Measurements from ENCODE around the gene BMP2.

BMP2 gene

GRCh38 chr20:6768228-6769140, 998 bp downstream of the BMP2 start:
- DNase-seq, result no peak

GRCh38 chr20:6769903-6770785, 2.7 kb downstream of the BMP2 start:
- no peak for DNase-seq

- no peak for DNase-seq
Observed at GRCh38 chr20:6770786-6771100, 3.3 kb downstream of the BMP2 start.

- DNase-seq, result no peak
Observed at GRCh38 chr20:6780433-6781190, 13.1 kb downstream of the BMP2 start.

GRCh38 chr20:6783752-6784151, 16.3 kb downstream of the BMP2 start:
- DNase-seq, result no peak

GRCh38 chr20:6784210-6784631, 16.7 kb downstream of the BMP2 start:
- DNase-seq, result no peak

GRCh38 chr20:6784767-6785166, 17.3 kb downstream of the BMP2 start:
- DNase-seq, result no peak

- no peak for DNase-seq
Observed at GRCh38 chr20:6786548-6786947, 19.1 kb downstream of the BMP2 start.

GRCh38 chr20:6792789-6793188, 25.3 kb downstream of the BMP2 start:
- DNase-seq, result no peak

- DNase-seq, result no peak
Observed at GRCh38 chr20:6802227-6802626, 34.7 kb downstream of the BMP2 start.

- no peak for DNase-seq
Observed at GRCh38 chr20:6806275-6806674, 38.8 kb downstream of the BMP2 start.

- no peak for DNase-seq
Observed at GRCh38 chr20:6811262-6812035, 44.0 kb downstream of the BMP2 start.

GRCh38 chr20:6812530-6812929, 45.0 kb downstream of the BMP2 start:
- no peak for DNase-seq

GRCh38 chr20:6814945-6815344, 47.5 kb downstream of the BMP2 start:
- no peak for DNase-seq

- no peak for DNase-seq
Observed at GRCh38 chr20:6818033-6818808, 50.7 kb downstream of the BMP2 start.

GRCh38 chr20:6819599-6819998, 52.1 kb downstream of the BMP2 start:
- no peak for DNase-seq

- no peak for DNase-seq
Observed at GRCh38 chr20:6824401-6824800, 56.9 kb downstream of the BMP2 start.

- DNase-seq, result no peak
Observed at GRCh38 chr20:6827472-6827871, 60.0 kb downstream of the BMP2 start.

- peak; percentile 3 for DNase-seq
Observed at GRCh38 chr20:6828794-6829423, 61.4 kb downstream of the BMP2 start.

GRCh38 chr20:6829510-6830116, 62.1 kb downstream of the BMP2 start:
- DNase-seq, result no peak
